ENCODE data around the gene PGM2.
"Not testable (repeated sequence)": the region's sequence is repeated elsewhere in the genome, so short reads cannot be mapped to it uniquely, and the experiment has no call there.

The PGM2 gene

GRCh38 chr4:37820458-37820857 is 6.0 kb upstream of the PGM2 start:
- DNase-seq: not testable (repeated sequence)

GRCh38 chr4:37821953-37822605 is 4.4 kb upstream of the PGM2 start:
- DNase-seq: no peak

- DNase-seq: not testable (repeated sequence)
Measured at GRCh38 chr4:37825501-37825900, 985 bp upstream of the PGM2 start.

- no peak for DNase-seq
Measured at GRCh38 chr4:37825968-37826294, 555 bp upstream of the PGM2 start.

- DNase-seq: peak; percentile 25
Measured at GRCh38 chr4:37827030-37827685, 672 bp downstream of the PGM2 start.

GRCh38 chr4:37827802-37828321 is 1.4 kb downstream of the PGM2 start:
- DNase-seq: no peak

GRCh38 chr4:37828843-37829242 is 2.4 kb downstream of the PGM2 start:
- no peak for DNase-seq

GRCh38 chr4:37830640-37831039 is 4.2 kb downstream of the PGM2 start:
- DNase-seq: no peak

- DNase-seq: no peak
Measured at GRCh38 chr4:37835031-37835430, 8.5 kb downstream of the PGM2 start.

- no peak for DNase-seq
Measured at GRCh38 chr4:37835806-37836205, 9.3 kb downstream of the PGM2 start.

- DNase-seq: no peak
Measured at GRCh38 chr4:37836274-37836673, 9.8 kb downstream of the PGM2 start.

- no peak for DNase-seq
Measured at GRCh38 chr4:37836838-37837440, 10.5 kb downstream of the PGM2 start.

GRCh38 chr4:37837446-37837845 is 11.0 kb downstream of the PGM2 start:
- peak; percentile 24 for DNase-seq

- no peak for DNase-seq
Measured at GRCh38 chr4:37839426-37839825, 12.9 kb downstream of the PGM2 start.

- no peak for DNase-seq
Measured at GRCh38 chr4:37844204-37844603, 17.7 kb downstream of the PGM2 start.

- no peak for DNase-seq
Measured at GRCh38 chr4:37845201-37845600, 18.7 kb downstream of the PGM2 start.

- no peak for DNase-seq
Measured at GRCh38 chr4:37847311-37847884, 20.9 kb downstream of the PGM2 start.

- DNase-seq: no peak
Measured at GRCh38 chr4:37852376-37852775, 25.9 kb downstream of the PGM2 start.

- no peak for DNase-seq
Measured at GRCh38 chr4:37858112-37858511, 31.6 kb downstream of the PGM2 start.

GRCh38 chr4:37858872-37859271 is 32.4 kb downstream of the PGM2 start:
- no peak for DNase-seq

GRCh38 chr4:37860266-37860665 is 33.8 kb downstream of the PGM2 start:
- no peak for DNase-seq

GRCh38 chr4:37862961-37863360 is 36.5 kb downstream of the PGM2 start:
- DNase-seq: no peak

GRCh38 chr4:37864786-37865185 is 38.3 kb downstream of the PGM2 start:
- DNase-seq: no peak

GRCh38 chr4:37865450-37865849 is 39.0 kb downstream of the PGM2 start:
- no peak for DNase-seq
